ENCODE data around the gene ERMARD.

Gene ERMARD

DNA sequence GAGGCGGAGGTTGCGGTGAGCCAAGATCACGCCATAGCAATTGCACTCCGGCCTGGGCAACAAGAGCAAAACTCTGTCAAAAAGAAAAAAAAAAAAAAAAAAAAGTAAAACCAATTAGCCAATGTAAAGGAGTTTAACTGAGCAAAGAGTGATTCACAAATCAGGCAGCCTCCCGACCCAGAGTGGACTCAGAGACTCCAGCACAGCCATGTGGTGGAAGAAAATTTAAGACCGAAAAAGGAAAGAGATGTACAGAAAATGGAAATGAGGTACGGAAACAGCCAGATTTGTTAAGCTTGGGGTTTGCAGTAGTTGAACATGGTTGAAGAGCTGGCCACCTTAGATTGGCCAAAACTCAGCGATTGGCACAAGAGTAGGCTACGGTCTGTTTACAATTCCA is 51.4 kb downstream of the ERMARD start:
- DNase-seq (ENCODE audit: low read depth in 3 of 3) = no peak

DNA sequence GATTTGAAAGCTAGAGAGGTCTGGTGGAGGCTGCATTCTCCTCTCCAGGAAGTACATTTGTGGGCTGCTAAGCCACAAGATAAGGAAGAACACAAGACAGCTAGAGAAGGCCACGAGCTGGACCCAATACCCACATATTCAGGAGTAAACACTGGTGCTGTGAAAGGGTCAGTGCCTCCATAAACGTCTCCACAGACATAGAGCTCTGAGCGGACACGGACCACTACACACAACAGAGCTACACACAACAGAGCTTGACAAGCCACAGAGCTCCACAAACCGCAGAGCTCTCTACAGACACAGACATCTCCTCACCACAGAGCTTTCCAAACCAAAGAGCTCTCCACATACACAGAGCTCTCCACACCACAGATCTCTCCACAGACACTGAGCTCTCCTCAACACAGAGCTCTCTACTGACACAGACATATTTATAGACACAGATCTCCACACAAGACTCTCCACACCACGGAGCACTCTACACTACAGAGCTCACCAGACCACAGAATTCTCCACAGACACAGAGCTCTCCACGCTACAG is 51.9 kb downstream of the ERMARD start:
- DNase-seq (ENCODE audit: low read depth in 3 of 3) = no peak

DNA sequence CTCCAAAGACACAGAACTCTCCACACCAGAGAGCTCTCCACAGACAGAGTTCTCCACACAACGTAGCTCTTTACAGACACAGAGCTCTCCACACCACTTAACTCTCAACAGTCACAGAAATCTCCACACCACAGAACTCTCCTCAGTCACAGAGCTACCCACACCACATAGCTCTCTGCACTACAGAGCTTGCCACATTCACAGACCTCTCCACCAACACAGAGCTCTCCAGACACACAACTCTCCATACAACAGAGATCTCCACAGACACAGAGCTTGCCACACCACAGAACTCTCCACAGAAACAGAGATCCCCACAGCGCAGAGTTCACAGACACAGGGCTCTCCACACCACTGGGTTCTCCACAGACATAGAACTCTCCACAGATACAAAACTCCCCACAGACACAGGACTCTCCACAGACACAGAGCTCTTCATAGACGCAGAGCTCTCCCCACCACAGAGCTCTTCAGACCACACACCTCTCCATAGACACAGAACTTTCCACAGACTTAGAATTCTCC is 52.5 kb downstream of the ERMARD start:
- DNase-seq (ENCODE audit: low read depth in 3 of 3) = no peak

DNA sequence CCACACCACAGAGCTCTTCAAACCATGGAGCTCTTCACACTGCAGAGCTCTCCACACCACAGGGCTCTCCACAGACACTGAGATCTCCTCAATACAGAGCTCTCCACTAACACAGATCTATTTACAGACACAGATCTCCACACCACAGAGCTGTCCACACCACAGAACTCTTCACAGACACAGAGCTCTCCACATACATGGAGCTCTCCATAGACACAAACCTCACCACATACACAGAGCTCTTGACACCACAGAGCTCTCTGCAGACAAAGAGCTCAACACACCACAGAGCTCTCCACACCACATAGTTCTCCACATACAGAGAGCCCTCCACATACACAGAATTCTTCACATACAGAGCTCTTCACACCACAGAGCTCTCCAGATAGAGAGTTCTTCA is 53.0 kb downstream of the ERMARD start:
- DNase-seq (ENCODE audit: low read depth in 3 of 3) = no peak

DNA sequence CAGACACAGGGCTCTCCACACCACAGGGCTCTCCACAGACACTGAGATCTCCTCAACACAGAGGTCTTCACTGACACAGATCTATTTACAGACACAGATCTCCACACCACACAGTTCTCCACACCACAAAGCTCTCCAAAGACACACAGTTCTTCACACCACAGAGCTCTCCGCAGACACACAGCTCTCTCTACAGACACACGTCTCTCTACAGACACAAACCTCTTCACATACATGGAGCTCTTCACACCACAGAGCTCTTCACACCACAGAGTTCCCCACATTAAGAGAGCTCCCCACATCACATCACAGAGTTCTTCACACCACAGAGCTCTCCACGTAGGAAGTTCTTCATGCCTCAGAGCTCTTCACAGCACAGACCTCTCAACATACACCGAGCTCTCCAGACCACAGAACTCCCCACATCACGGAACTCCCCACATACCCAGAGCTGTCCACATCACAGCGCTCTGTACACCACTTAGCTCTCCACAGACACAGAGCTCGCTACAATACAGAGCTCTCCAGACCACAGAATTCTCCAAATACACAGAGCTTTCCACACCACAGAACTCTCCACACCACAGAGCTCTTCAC is 53.9 kb downstream of the ERMARD start:
- DNase-seq (ENCODE audit: low read depth in 3 of 3) = no peak

DNA sequence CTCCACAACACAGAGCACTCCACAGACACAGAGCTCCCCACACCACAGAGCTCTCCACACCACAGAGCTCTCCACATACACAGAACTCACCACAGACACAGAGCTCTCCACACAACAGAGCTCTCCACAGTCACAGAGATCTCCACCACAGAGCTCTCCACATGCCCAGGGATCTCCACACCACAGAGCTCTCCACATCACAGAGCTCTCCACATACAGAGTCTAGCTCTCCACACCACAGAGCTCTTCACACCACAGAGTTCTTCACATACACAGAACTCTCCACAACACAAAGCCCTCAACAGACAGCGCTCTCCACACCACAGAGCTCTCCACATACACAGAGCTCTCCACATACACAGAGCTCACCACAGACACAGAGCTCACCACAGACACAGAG is 55.3 kb downstream of the ERMARD start:
- no peak for DNase-seq (ENCODE audit: low read depth in 3 of 3)

DNA sequence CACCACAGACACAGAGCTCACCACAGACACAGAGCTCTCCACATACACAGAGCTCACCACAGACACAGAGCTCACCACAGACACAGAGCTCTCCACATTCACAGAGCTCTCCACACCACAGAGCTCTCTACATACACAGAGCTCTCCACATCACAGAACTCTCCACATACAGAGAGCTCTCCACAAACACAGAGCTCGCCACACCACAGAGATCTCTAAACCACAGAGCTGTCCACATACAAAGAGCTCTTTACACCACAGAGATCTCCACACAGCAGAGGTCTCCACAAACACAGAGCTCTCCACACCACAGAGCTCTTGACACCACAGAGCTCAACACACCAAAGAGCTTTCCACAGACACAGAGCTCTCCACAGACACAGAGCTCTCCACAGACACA is 55.8 kb downstream of the ERMARD start:
- no peak for DNase-seq (ENCODE audit: low read depth in 3 of 3)

DNA sequence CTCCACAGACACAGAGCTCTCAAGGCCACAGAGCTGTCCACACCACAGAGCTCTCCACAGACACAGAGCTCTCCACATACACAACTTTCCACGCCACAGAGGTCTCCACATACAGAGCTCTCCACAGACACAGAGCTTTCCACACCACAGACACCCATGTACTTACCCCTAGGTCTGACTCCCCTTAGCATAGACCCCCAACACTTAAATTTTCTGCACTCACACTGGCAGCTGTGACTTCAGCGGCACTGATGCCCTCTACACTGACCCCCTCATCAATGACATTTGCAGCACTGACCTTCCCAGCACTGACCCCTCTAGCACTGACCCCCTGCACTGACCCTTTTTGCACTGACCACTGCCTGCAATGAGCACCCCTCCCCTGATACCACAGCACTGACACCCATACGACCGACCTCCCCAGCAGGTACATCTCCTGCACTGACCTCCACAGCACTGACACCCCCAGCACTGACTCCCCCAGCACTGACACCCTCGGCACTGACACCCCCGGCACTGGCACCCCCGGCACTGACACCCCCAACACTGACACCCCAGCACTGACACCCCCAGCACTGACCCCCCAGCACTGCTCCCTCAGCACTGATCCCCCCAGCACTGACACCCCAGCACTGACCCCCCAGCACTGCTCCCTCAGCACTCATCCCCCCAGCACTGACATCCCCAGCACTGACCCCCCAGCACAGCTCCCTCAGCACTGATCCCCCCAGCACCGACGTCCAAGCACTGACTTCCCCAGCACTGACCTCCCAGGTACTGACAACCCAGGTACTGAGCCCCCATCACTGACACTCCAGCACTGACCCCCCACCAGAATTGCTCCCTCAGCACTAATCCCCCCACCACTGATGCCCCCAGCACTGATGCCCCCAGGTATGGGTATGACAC is 56.5 kb downstream of the ERMARD start:
- no peak for DNase-seq (ENCODE audit: low read depth in 3 of 3)

DNA sequence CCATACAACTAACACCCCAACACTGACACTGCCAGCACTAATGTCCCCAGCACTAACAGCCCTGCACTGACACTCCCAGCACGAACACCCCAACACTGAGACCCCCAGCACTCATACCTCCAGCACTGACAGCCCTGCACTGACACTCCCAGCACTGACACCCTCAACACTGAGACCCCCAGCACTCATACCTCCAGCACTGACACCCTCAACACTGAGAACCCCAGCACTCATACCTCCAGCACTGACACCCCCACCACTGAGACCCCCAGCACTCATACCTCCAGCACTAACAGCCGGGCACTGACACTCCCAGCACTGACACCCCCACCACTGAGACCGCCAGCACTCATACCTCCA is 57.2 kb downstream of the ERMARD start:
- no peak for DNase-seq (ENCODE audit: low read depth in 3 of 3)

DNA sequence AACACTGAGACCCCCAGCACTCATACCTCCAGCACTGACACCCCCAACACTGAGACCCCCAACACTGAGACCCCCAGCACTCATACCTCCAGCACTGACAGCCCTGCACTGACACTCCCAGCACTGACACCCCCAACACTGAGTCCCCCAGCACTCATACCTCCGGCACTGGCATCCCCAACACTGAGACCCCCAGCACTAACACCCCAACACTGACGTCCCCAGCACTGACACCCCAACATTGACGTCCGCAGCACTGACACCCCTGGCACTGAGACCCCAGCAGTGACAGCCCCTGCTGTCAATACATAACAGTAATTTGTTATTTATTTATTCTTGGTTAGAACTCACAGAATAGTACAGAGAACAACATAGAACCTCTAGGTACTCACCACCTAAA is 58.0 kb downstream of the ERMARD start:
- no peak for DNase-seq (ENCODE audit: low read depth in 3 of 3)

DNA sequence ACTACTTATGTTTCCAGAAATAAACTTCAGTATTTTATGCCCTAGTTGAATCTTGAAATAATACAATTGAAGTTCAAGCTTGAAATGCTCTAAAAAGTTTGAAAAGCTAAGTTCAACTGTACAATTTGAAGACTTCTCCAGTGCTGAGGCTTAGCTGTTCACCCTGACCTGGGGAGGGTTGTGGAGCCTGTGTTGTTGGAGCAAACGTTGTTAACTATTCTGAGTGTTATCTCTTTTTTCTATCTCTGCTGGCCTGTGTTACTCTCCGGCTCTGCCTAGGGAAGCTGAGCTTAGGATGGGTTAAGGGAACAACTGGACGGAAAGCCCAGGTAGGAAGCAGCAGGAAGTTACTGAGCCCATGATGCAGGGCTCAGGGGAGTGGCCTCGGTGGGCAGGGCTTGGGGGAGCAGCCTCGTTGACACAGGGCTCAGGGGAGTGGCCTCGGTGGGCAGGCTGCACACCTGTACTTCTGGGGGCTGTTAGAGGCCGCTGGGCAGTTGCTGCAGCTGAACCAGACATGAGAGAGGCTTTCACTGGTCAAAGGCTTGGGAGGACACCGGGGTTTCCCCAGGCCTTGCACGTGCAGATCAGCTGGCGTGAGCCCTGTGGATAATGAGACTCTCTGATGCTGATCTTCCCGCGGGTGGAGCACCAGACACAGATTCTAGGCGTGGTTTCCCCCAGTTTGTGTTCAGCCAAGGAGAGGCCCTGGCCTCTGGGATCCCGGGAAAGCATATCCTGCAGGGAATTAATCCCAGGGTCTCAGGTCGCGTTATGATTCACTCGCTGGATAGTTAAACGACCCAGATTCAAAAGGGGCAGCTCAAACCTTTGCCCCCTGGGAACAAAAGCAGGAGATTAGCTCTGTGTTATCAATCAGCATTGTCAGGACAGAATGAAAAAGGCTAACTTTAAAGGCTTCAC is 58.9 kb downstream of the ERMARD start:
- no peak for DNase-seq (ENCODE audit: low read depth in 3 of 3)

DNA sequence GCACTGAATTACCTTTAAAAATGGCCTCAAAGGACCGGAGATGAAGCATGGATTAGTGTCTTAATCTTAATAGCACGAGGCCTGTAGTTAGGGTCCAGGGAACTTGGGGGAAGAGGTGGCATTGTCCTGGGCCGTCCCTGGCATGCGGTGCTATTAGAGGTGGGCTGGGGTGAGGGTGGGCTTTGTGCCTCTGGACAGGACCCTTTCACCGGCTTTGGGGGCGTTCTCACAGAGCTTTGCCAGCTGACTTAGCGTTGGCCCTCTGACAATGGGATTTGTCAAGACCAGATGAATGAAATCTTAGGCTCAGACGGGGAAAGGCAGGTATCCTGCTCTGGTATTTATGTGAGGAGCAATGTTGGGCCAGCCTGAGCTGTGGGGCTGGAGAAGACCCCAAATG is 59.6 kb downstream of the ERMARD start:
- no peak for DNase-seq (ENCODE audit: low read depth in 3 of 3)

DNA sequence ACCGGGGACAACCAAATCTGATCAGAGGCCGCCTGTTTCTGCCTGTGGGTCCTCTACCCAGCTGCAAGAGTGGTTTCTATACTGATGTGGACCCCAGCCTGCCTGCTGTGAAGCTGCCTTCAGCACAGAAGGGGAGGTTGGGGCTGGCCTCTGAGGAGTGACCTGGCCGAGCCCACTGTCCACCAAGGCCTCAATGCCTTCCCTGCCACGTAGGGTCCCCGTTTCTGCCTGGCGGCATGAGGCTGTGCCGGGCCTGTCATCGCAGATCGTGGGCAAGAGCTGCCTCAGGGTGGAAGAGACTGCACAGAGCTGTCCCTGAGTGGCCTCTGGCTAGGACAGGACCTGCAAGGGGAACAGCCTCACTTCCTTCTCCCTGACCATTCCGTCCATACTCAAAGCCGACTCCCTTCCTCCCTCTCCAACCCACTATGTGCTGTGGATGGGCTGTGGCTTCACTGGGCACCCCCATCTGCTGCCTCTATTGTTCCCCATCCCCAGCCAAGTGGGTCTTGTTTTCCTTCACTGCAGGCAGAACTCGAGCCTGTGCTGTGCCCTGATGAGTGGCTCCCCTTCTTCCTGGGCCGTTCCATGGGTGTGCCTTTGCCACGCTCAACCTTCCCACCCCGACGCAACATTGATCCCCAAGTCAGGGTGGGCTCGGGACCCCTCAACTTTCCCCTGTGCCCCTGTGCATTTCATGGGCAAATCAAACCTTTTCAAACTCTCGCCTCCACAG is 60.3 kb downstream of the ERMARD start:
- DNase-seq (ENCODE audit: low read depth in 3 of 3) = no peak

DNA sequence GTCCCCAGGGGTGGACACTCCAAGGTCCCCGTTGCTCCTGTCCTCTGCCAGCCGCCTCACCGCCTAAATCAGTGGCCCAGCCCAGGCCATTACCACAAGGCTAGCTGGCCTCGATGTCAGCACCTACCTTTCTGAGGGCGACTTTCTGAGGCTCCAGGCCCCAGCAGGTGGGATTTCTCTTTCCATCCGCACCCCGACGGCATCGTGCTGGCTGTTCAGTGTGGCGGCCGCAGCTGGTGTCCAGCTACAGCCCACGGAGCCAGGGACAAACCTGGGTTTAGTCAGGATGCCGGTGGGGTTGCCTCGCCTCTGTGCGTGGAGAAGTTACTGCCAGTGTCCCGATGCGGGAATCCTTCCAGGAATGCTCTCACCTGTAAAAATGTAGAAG is 60.8 kb downstream of the ERMARD start:
- DNase-seq (ENCODE audit: low read depth in 3 of 3) = no peak

DNA sequence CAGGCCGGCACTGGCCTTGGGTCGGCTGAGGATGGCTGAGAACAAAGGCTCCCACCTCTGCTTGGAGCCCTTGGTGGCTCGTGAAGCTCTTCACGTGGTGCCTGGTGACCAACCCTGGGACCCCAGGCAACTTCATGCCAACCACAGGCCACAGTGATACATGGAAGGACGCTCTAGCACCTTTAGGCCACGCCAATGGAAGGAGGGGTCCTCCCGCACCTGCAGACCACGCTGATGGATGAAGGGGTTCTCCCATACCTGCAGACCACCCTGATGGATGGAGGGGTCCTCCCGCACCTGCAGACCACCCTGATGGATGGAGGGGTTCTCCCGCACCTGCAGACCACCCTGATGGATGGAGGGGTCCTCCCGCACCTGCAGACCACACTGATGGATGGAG is 62.5 kb downstream of the ERMARD start:
- DNase-seq (ENCODE audit: low read depth in 3 of 3) = no peak

DNA sequence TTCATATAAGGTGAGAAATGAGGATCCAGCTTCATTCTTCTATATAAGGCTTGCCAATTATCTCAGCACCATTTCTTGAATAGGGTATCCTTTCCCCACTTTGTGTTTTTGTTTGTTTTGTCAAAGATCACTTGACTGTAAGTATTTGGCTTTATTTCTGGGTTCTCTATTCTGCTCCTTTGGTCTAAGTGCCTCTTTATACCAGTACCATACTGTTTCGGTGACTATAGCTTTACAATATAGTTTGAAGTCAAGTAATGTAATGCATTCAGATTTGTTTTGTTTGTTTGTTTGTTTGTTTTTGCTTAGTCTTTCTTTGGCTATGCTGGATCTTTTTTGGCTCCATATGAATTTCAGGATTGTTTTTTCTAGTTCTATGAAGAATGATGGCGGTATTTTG is 64.6 kb downstream of the ERMARD start:
- no peak for DNase-seq (ENCODE audit: low read depth in 3 of 3)

DNA sequence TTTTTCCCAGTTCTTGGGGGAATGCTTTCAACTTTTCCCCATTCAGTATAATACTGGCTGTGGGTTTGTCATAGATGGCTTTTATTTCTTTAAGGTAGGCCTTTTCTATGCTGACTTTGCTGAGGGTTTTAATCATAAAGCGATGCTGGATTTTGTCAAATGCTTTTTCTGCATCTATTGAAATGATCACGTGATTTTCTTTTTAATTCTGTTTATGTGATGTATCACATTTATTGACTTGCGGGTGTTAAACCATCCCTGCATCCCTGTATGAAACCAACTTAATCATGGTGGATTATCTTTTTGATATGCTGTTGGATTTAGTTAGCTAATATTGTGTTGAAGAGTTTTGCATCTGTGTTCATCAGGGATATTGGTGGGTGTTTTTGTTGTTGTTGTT is 65.6 kb downstream of the ERMARD start:
- no peak for DNase-seq (ENCODE audit: low read depth in 3 of 3)

DNA sequence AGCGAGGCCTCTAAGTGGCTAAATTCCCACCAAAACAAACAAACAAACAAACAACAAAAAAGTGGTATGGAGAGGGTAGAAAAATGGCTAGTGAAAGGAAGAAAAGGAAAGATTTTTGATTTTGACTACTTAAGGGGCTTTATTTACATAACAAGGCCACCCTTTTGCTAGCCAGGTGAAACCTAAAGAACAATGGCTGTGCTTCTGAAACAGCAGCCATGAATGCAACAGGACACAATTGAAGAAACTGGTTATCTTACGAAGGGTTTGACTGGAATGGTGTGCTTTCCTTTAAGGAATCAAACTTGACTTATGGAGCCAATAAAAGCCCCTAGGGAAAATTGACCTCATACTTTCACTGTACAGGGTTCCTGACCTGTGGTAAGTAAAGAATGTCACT is 68.9 kb downstream of the ERMARD start:
- DNase-seq (ENCODE audit: low read depth in 3 of 3) = no peak

DNA sequence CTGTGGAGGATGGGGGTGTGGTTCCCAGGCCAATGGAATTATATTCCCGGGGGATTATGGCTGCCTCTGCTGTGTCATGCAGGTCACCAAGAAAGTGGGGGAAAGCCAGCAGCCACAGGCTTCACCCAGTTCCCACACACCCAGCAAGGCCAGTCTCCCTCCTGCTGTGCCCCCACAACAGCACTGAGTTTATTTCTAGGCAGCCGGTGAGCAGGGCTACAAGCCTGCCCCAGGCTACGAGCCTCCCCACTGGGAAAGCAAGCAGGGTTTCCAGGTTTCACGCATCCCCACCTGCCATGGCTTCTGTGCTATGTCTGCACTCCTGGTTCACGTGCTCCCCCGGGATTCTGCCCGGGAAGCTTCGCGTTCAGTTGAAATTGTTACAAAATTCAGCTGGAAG is 72.6 kb downstream of the ERMARD start:
- no peak for DNase-seq (ENCODE audit: low read depth in 3 of 3)

DNA sequence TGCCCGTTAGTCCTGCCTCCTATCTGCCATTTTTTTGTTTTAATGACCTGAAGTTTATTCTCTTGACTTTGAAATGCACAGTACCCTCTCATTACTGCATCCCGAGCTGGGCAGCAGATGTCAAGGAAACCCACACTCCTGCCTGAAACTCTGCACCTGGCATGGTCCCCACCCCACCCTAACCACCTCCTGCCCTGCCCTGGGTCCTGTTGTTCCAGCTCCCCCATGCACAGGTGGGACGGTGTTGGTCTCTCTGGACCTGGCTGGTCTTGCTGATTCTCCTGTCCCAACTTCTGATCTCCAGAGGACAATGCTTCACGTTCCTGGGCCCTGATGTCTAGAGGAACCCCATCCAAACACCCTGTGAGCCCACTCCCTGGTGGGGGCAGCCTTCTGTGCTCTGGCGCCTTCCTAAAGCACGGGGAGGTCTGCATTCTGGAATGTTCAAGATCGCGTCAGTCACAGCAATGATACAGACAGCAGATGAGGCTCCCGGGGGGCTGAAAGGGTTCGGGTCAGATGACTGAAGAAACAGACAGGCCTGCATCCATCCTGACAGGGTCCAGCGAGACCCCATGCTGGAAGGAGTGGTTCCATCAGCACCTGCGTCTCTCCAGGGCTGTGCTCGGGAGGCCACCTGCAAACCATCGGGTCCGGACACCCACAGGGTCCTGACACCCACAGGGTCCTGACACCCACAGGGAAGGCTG is 73.6 kb downstream of the ERMARD start:
- no peak for DNase-seq (ENCODE audit: low read depth in 3 of 3)
